HepG2 (cell line): ENCODE measurements around the gene EIF4H. TPM values are rescaled to one million over a fixed set of nuclear protein-coding genes. Genes with fewer than 3 reads are reported as not detected.
A peak's percentile ranks its signal among the peaks of the same experiment; 100 is the strongest.

ENCODE experiments used
- ATAC-seq: fragments of 200-7000 bp; cut with Tn5 transposase; 3 replicates; pipeline ENCODE4 v1.9.1; 2020; ENCODE audit warnings: mild to moderate bottlenecking, moderate library complexity
- BruUV-seq: library from RNA; stranded (reverse); fragments of 400-500 nt; replicated peaks from 2 replicates; lab custom pipeline; 2021; lab: Mats Ljungman, UMichigan
- CTCF ChIA-PET: fragments of 300-600 bp; formaldehyde crosslinking; extraction: SDS; loops from one replicate; lab custom pipeline; 2021; ENCODE audit warnings: low total read pairs, inconsistent platforms, low intra/inter-chr PET ratio; lab: Yijun Ruan, JAX
- POLR2A ChIA-PET: fragments of 350-600 bp; sonication (Branson Sonifier 250); formaldehyde crosslinking; loops from one replicate; lab custom pipeline; 2020; ENCODE audit warnings: antibody characterized with exemption, inconsistent platforms; lab: Yijun Ruan, JAX
- DNase-seq: peaks from one replicate; pipeline ENCODE4 v3.0.0-alpha.2; 2015; ENCODE audit warnings: low spot score
- FAIRE-seq: peaks from 3 replicates; lab custom pipeline; 2011; peaks lifted over from hg19 to GRCh38; lab: Jason Lieb, UNC
- H2AFZ ChIP-seq: one replicate; pipeline ENCODE4 v1.6.1; 2011; ENCODE audit warnings: low read length, inconsistent platforms
- H3K27ac ChIP-seq: fragments of 300-600 bp; 3 replicates; pipeline ENCODE4 v1.8.0; 2011; ENCODE audit warnings: mixed run types, mild to moderate bottlenecking, mixed read lengths, low read length, inconsistent platforms; ENCODE audit not compliant: insufficient read depth; ENCODE audit errors: extremely low read length
- H3K27me3 ChIP-seq, 2 experiments: fragments of 200-600 bp in 1 of 2; 2 replicates in 1 of 2; 3 replicates in 1 of 2; pipeline versions ENCODE4 v1.6.0 to v1.8.0; 2011; ENCODE audit warnings: low read length in 2 of 2, mild to moderate bottlenecking in 2 of 2, moderate library complexity in 2 of 2, inconsistent platforms in 1 of 2; ENCODE audit not compliant: insufficient read depth in 2 of 2, control insufficient read depth in 1 of 2
- H3K36me3 ChIP-seq, 2 experiments: fragments of 200-600 bp in 1 of 2; replicated peaks in 1 of 2; 2 replicates in 1 of 2; 3 replicates in 1 of 2; pipeline versions ENCODE4 v1.5.1 to v1.8.0; 2011; ENCODE audit warnings: low read length in 2 of 2, inconsistent platforms in 1 of 2; ENCODE audit not compliant: insufficient read depth in 2 of 2, control insufficient read depth in 1 of 2
- H3K4me1 ChIP-seq: 2 replicates; pipeline ENCODE4 v1.5.1; 2012; ENCODE audit warnings: low read length, inconsistent platforms; ENCODE audit not compliant: insufficient read depth
- H3K4me2 ChIP-seq: 2 replicates; pipeline ENCODE4 v1.6.0; 2011; ENCODE audit warnings: low read depth, low read length, inconsistent platforms
- H3K4me3 ChIP-seq, 3 experiments: fragments of 200-600 bp in 1 of 3; sonication (generic), shearing (Covaris generic) in 1 of 3; replicated peaks in 1 of 3; 2 replicates each; pipeline ENCODE4 v1.5.1; 2011 to 2016; ENCODE audit warnings: low read length in 3 of 3, inconsistent platforms in 2 of 3, low read depth in 2 of 3, mild to moderate bottlenecking in 2 of 3, control low read depth in 1 of 3, mixed read lengths in 1 of 3; ENCODE audit not compliant: insufficient read depth in 1 of 3
- H3K79me2 ChIP-seq: one replicate; pipeline ENCODE4 v1.6.1; 2011; ENCODE audit warnings: low read length, inconsistent platforms; ENCODE audit not compliant: insufficient read depth
- H3K9ac ChIP-seq: 2 replicates; pipeline ENCODE4 v1.6.0; 2011; ENCODE audit warnings: mild to moderate bottlenecking, low read depth, low read length, inconsistent platforms; ENCODE audit not compliant: insufficient read depth
- H3K9me3 ChIP-seq: 2 replicates; pipeline ENCODE4 v1.5.1; 2012; ENCODE audit warnings: mild to moderate bottlenecking, low read length
- H4K20me1 ChIP-seq: 2 replicates; pipeline ENCODE4 v1.6.0; 2011; ENCODE audit warnings: inconsistent platforms, mild to moderate bottlenecking, low read length, moderate library complexity; ENCODE audit not compliant: insufficient read depth
- CHD4 ChIP-seq: fragments of 200-600 bp; sonication (generic); IDR thresholded peaks from 2 replicates; pipeline ENCODE4 v1.7.0; 2017; ENCODE audit warnings: mild to moderate bottlenecking, low read length, borderline replicate concordance
- FOXO4 ChIP-seq: sonication (generic); formaldehyde crosslinking; conservative IDR thresholded peaks from 2 replicates; pipeline ENCODE4 v1.8.1; 2023; ENCODE audit warnings: missing genetic modification reagents
- KDM3A ChIP-seq: IDR thresholded peaks from 2 replicates; pipeline ENCODE4 v1.6.1; 2018; ENCODE audit warnings: low read depth, missing compliant biosample characterization
- MEF2D ChIP-seq: sonication (generic); formaldehyde crosslinking; IDR thresholded peaks from 2 replicates; pipeline ENCODE4 v1.5.1; 2020; ENCODE audit warnings: mild to moderate bottlenecking, missing genetic modification reagents
- MLX ChIP-seq: IDR thresholded peaks from 2 replicates; pipeline ENCODE4 v1.6.1; 2016
- MTF2 ChIP-seq: sonication (generic); formaldehyde crosslinking; IDR thresholded peaks from 2 replicates; pipeline ENCODE4 v1.5.0; 2020; ENCODE audit warnings: missing genetic modification reagents, borderline replicate concordance
- NCOR1 ChIP-seq: fragments of 200-600 bp; sonication (generic); IDR thresholded peaks from 2 replicates; pipeline ENCODE4 v1.7.0; 2017; ENCODE audit warnings: antibody characterized with exemption, low read length, borderline replicate concordance
- NR2F6 ChIP-seq, 2 experiments: IDR thresholded peaks; 2 replicates each; pipeline ENCODE4 v1.6.1; 2016; ENCODE audit warnings: antibody characterized with exemption in 1 of 2, mild to moderate bottlenecking in 1 of 2
- SNAPC5 ChIP-seq: sonication (generic); formaldehyde crosslinking; IDR thresholded peaks from 2 replicates; pipeline ENCODE4 v1.8.1; 2023; ENCODE audit warnings: mild to moderate bottlenecking, missing genetic modification reagents, borderline replicate concordance
- THAP9 ChIP-seq: sonication (generic); formaldehyde crosslinking; IDR thresholded peaks from 2 replicates; pipeline ENCODE4; 2020; ENCODE audit warnings: missing genetic modification reagents, mild to moderate bottlenecking, borderline replicate concordance
- ZGPAT ChIP-seq: IDR thresholded peaks from 2 replicates; pipeline ENCODE4 v1.6.1; 2016; ENCODE audit warnings: mild to moderate bottlenecking
- ZNF292 ChIP-seq: sonication (generic); formaldehyde crosslinking; IDR thresholded peaks from 2 replicates; pipeline ENCODE4 v1.8.1; 2022; ENCODE audit warnings: mild to moderate bottlenecking, low read depth, missing genetic modification reagents, borderline replicate concordance
- ZNF34 ChIP-seq: sonication (generic); formaldehyde crosslinking; IDR thresholded peaks from 2 replicates; pipeline ENCODE4 v1.4.0; 2020; ENCODE audit warnings: mild to moderate bottlenecking, missing genetic modification reagents, borderline replicate concordance
- ZNF556 ChIP-seq: sonication (generic); formaldehyde crosslinking; IDR thresholded peaks from 2 replicates; pipeline ENCODE4 v1.4.0; 2020; ENCODE audit warnings: mild to moderate bottlenecking, missing genetic modification reagents, borderline replicate concordance
- ZNF878 ChIP-seq: sonication (generic); formaldehyde crosslinking; IDR thresholded peaks from 2 replicates; pipeline ENCODE4 v1.8.1; 2023; ENCODE audit warnings: mild to moderate bottlenecking, missing genetic modification reagents, moderate library complexity
- WGBS: methylation state at CpG from one replicate; pipeline ENCODE4 v1.1.6; 2017; ENCODE audit warnings: low lambda C conversion rate; 5-methylcytosine and 5-hydroxymethylcytosine counted together
- in situ Hi-C: cut with HindIII; loops from 2 replicates; pipeline ENCODE4 v1.10.0; 2017; ENCODE audit warnings: low pct_unique_long_range_greater_than_20kb; ENCODE audit not compliant: extremely low pct_ligation_motif_present
- intact Hi-C: fragments of 100-400 bp; cut with micrococcal nuclease; formaldehyde crosslinking; loops from one replicate; pipeline ENCODE4 v1.10.0; 2022; ENCODE audit not compliant: unreplicated experiment
- polyA plus RNA-seq, 8 experiments: library from polyadenylated mRNA; depleted of rRNA in 3 of 8; stranded (reverse) in 7 of 8; unstranded in 1 of 8; fragments of >200 nt; fragmentation: Illumina TruSeq in 4 of 8; extraction: Trizol in 4 of 8; gene quantifications; 2 replicates each; pipeline versions ENCODE4 v1.2.1 to v1.2.3, GENCODE V29; 2011 to 2016; ENCODE audit warnings: low read depth in 4 of 8, missing spikeins in 1 of 8, mixed read lengths in 1 of 8; ENCODE audit not compliant: insufficient read depth in 1 of 8
- total RNA-seq, 5 experiments: library from RNA; depleted of rRNA; stranded (reverse); fragments of >200 nt; fragmentation: Illumina TruSeq; extraction: Trizol; gene quantifications; 2 replicates each; pipeline ENCODE4 v1.2.3, GENCODE V29; 2016; ENCODE audit warnings: low read depth in 1 of 5

The EIF4H gene
- total and polyA plus RNA-seq, 2 of the 13 experiments (the other 11 are each of a cell fraction or from before 2014, with no cell fraction given) = 232 to 321 TPM

GRCh38 chr7:74173491-74173865 lies 678 bp upstream of the EIF4H start:
- Histone ChIP-seq H3K9ac (peak overlapping the region; percentile 75), H3K79me2 (peaks cover 44% of the 10 kb centered on the region), H3K9me3 (no peaks in the 10 kb centered on the region), H3K4me2 (peak overlapping the region; percentile 86), H3K27me3 (no peaks in the 10 kb centered on the region; a peak in 1 of 5 replicates), H3K36me3 (peaks cover 3 to 5% of the 10 kb centered on the region in 2 experiments; a peak in 4 of 5 replicates), H3K4me3 (peak overlapping the region; percentile 53 to 98 (median 76)), H4K20me1 (peaks cover 38% of the 10 kb centered on the region), H2AFZ (peak overlapping the region; percentile 0), H3K4me1 (peaks cover 50% of the 10 kb centered on the region), H3K27ac (peak overlapping the region; percentile 77)
- FAIRE-seq (no peak), ATAC-seq (peak; percentile 39), DNase-seq (no peak)
- POLR2A ChIA-PET = interaction anchor here (0.5 to 1.8 kb wide), 7 partner anchors 9 to 303 kb away, joined by 3 to 8 read pairs (median 4); no protein-coding TSS in a partner anchor
- CTCF ChIA-PET = no interaction called here
- BruUV-seq = TSS peak; percentile 78
- in situ Hi-C loops (loop anchor here (5.0 kb wide), 1 partner anchor 106 kb away; no protein-coding TSS in a partner anchor), intact Hi-C loops (no loop called here)
- under 1% methylated on average over 6 of the region's 11 CpGs for WGBS
- 0 out of 2 replicates have a peak, but pooled peaks have one; percentile 0 for TF ChIP-seq ZNF292 (CRISPR knock-in tag)
- TF ChIP-seq NR2F6 (IDR thresholded peaks at IDR 0.05) = peak; percentile 26
- no peak for TF ChIP-seq NR2F6 (CRISPR knock-in tag; IDR thresholded peaks at IDR 0.05)
- TF ChIP-seq SNAPC5 = 0 out of 2 replicates have a peak, but pooled peaks have one; percentile 47
- TF ChIP-seq NCOR1 = 0 out of 2 replicates have a peak, but pooled peaks have one; percentile 6
- 0 out of 2 replicates have a peak, but pooled peaks have one; percentile 5 for TF ChIP-seq CHD4
- no peak for TF ChIP-seq ZNF34 (CRISPR knock-in tag)
- no peak for TF ChIP-seq MEF2D (CRISPR knock-in tag)
- TF ChIP-seq MLX = 0 out of 2 replicates have a peak, but pooled peaks have one; percentile 5
- 0 out of 2 replicates have a peak, but pooled peaks have one; percentile 75 for TF ChIP-seq FOXO4
- TF ChIP-seq ZGPAT (CRISPR knock-in tag) = 0 out of 2 replicates have a peak, but pooled peaks have one; percentile 14
- peak; percentile 61; the same call in 1 of the 2 replicates for TF ChIP-seq THAP9
- TF ChIP-seq ZNF556 (CRISPR knock-in tag) = no peak
- TF ChIP-seq ZNF878 (CRISPR knock-in tag) = 0 out of 2 replicates have a peak, but pooled peaks have one; percentile 28
- TF ChIP-seq MTF2 (CRISPR knock-in tag) = peak; percentile 48; the same call in 1 of the 2 replicates
- TF ChIP-seq KDM3A (CRISPR knock-in tag) = 0 out of 2 replicates have a peak, but pooled peaks have one; percentile 10
